IPS-NIHi7 (cell line): Measurements from ENCODE around the gene AGPAT4.
"Not testable (repeated sequence)": the region's sequence is repeated elsewhere in the genome, so short reads cannot be mapped to it uniquely, and the experiment has no call there.

Experiments
- DNase-seq: peaks from one replicate; pipeline ENCODE4 v3.0.0; 2012; ENCODE audit warnings: mixed read lengths; ENCODE audit errors: extremely low spot score

The AGPAT4 gene

DNA sequence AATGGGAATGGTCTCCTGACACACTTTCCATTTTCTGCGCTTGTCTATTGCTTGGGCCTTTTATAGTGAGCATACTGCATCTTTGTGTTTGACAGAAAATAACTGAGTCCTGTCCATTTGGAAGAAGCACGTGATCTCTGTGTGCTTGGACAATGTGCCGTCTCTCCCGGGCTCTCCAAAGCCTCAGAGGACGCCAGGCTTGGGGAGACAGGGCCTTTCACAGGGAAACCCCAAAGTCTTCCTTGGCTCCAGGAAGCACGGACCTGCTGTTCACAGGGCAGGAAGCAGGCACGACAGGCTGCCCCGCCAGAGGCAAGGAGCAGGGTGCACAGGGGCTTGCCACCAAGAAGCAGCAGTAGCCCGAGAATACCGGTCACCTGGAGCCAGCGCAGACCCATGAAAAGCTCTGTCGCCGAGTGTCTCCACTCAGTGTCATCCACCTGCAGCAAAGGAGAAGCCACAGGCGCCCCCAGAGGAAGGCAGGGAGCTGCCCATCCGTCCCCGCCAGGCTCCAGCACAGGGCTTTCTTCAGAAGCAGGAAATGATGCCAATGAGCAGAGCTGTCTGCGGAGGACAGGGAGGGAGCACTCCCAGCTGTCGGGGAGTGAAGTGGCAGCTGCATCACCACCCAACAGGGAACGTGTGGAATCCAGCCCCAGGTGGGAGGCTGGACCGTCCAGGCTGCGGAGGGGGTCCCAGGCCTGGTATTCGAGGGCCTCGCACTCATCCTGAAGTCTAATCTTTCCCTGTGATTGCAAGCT is 135.1 kb downstream of the AGPAT4 start:
- DNase-seq = no peak

DNA sequence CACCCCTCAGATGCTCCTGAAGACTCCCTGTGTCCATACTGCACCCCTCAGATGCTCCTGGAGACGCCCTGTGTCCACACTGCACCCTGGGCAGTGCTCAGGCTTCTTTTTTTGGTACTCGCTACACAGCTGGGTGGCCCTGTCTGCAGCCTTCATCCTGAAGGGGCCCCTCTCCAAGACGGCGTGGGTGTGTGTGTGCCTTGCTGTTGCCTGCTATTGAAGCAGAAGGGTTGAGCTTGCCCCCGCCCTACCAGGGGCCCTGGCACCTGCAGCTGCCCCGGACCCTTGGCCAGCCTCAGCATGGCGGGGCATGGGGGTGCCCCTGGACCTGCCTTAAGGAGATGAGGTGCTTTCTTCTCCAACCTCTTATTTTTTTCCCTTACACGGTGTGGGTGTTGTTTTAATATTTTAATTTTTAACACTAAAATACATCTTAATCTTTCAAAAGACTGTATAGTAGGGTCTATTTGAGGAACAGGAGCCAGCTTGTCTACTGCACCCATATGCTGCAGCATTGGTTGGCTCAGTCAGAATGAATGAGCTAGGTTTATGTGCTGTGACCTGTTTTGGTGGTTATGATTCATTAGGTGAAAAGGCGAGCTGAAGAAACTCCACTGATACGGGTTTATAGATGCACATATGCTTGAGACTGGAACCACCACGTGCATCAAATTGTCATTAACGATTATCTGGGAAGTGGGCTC is 135.9 kb downstream of the AGPAT4 start:
- DNase-seq = no peak

DNA sequence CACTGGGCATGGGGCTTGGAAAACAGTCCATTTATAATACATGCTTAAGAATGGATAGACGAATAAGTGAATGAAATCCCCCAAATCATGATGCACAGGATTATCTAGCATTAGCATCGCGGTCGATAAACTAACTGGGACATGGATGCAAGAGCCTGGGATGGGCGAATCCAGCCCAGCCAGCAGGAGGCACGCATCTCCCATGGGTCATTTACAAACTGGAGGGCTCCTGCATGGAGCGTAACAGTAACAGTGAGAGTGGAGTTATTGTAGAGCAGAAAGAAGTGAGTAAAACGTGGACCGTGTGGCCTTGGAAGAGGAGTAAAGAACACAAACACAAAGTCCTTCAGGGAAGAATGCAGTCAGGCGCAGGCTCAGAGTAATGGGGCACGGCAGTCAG is 136.5 kb downstream of the AGPAT4 start:
- DNase-seq = no peak

DNA sequence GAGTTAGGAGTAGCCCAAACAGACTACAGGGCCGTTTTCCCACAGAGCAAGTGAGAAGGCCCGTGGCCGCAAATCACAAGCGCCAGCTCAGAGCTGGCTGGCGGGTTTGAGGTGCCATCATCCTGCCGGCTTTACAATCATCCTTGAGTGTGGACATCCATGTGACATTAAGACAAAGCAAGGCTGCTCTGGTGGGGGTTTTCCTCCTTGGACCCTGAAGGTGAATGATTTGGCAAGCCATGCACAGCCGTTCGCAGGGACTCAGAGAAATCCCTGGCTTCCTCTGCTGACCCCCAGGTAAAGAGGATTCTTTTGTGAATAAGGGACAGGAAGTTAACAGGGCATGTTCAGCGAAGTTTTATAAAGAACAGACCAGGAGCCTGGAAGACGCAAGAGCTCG is 137.2 kb downstream of the AGPAT4 start:
- no peak for DNase-seq

DNA sequence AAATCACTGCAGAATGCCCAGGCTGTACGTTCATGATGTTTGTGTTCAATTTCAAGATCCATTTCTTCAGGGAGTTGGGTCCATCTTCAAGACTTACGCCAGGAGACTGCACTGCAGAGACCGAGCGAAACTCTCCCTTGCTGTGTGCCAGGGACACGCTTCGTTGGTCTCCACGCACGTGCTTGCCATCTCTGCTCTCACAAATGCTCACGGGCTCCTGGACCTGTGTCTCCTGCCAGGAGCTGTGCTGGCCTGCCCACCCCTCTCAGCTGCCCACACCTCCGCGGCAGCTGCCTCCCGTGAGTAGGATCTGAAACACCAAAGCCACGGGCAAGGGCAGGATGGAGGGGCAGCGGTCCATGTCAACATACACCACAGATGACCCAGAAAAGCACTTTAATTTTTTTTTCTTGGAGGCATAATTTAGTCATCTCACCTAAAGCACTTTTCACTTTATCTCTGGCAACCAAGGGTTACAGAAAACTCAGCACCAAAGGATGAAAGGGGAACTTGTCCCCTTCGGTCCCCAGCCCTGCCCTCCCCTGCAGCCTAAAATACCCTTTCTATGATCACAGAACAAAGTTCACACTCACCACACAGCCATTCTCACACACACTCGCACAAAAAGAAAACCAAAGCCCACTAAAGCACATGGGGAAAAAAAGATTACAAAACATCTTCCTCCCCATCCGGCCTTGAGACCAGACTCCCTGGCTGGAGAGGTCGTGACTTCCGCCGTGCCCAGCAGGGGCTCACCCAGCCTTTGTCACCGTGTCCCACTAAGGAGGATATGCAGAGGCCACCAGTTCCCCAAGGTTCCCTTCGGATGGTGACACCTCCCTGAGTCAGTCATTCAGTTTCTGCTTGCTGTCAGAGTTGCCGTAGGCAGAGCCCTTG is 137.9 kb downstream of the AGPAT4 start:
- DNase-seq = no peak

DNA sequence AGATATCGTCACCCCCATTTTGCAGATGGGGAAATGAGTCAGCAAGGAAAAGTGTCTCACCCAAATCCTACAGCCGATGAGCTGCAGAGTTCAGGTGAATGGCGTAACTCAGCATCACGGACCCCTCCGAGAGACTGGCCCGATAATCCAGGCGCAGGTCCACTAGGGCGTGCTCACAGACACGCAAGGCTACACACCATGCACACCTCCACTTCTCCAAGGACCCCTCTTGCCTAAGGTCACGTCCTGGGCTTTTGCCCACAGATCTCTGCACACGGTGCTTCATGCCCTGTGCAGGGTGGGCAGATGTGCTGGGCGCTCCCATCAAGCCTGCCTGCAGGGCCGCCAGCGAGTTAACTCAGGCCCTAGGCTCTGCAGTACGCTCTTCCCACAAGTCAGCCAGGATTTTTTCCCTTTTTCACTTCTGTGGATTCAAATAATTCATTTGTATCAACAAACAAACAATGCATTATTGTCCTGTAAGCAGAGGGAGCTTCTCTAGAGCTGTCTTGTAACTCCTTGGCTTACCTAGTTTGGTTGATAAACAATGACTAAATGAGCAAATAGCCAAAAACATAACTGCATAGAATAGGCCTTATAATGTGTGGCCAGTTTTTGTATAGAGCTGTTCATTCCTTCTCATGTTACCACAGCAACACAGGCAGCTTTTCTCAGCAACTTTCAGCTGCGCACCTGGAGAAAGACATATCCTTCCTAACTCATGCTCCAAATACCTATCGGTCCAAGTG is 139.1 kb downstream of the AGPAT4 start:
- DNase-seq = no peak

DNA sequence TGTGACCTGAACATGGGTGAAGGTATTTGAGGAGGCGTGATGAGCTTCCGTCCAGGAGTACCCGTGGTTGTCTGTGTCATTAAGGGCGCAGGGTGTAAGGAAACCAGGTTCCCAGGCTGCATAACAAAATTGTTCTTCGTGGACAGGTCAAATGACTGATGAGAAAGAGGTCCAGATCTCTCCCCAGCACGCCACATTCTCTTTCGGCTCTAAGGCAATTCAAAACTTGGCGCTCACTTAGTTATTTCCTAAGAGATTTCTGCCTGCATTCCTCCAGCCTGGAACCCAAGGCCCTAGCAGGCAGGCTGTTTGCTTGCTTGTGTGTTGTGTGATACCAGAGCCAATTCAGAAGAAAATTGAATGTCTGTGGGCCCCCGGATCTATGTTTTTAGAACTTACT is 139.9 kb downstream of the AGPAT4 start:
- no peak for DNase-seq

DNA sequence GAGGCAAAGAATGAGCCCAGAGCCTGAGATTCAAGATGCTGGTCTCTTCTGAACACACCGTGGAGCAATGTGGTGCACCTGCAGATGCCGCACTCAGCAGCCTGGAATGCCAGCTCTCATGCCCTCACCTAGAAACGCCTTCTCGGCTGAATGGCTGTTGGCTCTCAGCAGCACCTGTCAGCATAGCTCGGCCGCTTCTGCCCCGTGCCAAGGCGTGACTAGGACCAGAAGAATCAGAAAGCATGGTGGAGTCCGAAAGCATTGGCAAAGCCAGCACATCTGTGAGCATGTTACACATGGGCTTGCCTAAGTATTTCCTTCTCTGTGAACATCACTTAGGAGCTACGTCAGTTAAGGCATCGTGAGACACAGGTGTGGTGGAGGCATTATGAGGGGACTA is 141.5 kb downstream of the AGPAT4 start:
- no peak for DNase-seq

DNA sequence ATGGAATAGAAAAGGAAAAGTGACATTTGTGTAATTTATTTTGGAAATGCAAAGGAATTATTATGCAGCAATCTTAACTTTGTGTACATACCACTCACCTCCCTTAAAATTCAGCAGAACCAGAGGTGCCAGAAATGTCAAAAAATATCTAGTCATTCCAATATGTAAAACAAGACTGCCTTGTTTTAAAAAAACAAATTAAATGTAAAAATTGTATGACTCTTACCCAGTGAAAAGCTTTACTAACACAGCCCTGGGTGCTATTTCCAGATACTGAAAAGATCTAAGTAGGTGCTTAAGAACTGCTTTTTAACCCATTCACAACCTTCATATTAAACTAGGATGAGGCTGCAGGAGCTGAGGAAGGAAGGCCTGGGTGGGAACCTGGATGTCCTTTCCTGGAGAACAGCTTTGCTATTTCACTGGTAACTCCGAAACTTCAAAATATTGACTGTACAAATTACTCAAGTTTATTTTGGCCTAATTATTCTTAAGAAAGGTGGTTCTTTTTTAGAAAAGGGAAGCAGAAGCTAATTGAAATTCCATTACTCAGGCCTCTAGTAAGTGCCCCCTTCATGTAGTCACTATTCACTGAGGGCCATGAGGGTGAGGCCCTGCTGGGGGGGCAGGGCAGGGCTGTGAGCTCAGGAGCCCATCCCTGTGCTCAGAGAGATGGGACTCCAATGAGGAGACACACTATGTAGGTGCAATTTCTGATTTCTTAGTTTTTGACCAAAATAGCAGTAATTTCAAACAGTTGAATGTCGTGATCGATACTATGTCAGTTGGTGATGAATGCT is 142.7 kb downstream of the AGPAT4 start:
- no peak for DNase-seq

DNA sequence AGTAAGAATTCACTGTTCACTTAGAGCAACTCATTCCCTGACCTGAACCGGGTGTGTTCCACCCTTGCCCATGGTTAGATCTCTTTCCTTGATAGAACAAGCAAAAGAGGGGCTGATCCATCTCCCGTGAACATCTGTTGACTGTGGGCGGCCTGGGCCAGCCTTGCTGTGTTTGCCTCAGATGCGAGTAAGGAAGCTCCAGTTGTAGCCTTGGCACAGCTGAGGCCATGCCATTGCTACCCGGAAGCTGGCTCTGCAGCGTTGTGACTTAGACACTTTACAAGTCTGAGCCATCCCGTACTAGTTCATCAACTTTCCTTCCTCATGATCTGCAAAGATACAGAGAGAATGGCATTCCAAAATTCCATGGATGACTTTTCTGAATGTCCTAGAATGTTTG is 143.3 kb downstream of the AGPAT4 start:
- DNase-seq = no peak

DNA sequence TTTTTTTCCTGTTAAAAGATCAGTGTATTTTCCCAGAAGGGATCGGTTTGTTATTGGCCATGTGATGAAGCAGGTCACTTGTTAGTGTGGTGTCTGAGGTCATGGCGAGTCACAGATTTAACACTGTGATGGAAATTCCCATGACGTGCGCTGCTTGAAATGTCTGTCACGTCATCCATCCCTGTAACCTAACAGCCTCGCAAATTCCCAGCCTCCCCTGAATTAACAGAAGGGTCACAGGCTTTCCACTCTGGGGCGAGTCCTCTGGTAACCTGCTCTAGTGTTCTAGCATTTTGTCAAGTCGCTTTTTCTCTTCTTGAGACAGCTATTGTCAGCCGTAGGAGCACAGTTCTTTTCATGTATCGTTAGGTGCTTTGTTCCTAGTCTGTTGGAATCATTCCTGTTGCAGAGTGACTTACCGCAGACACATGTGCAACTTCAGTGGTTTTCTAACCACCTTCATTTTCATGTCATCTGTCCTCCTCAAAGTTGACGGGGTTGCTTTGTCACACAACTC is 145.1 kb downstream of the AGPAT4 start:
- no peak for DNase-seq

DNA sequence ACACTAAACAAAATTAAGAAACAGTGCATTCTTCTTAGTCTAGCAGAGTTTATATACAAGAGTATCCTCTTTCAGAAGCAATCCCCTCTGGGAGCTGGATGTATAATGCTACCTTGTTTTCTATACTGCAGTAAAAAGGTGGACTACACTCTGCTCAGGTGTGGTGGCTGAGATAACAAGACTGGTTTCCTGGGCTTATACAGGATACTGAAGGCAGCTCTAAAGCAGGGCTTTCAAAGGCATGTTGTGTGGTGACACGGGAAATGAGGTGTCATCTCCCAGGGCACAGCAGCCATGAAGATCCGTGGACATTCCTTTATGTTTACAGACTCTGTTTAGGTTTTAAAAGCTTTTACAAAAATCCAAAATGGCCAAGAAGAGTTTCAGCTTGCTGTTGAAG is 145.6 kb downstream of the AGPAT4 start:
- no peak for DNase-seq

DNA sequence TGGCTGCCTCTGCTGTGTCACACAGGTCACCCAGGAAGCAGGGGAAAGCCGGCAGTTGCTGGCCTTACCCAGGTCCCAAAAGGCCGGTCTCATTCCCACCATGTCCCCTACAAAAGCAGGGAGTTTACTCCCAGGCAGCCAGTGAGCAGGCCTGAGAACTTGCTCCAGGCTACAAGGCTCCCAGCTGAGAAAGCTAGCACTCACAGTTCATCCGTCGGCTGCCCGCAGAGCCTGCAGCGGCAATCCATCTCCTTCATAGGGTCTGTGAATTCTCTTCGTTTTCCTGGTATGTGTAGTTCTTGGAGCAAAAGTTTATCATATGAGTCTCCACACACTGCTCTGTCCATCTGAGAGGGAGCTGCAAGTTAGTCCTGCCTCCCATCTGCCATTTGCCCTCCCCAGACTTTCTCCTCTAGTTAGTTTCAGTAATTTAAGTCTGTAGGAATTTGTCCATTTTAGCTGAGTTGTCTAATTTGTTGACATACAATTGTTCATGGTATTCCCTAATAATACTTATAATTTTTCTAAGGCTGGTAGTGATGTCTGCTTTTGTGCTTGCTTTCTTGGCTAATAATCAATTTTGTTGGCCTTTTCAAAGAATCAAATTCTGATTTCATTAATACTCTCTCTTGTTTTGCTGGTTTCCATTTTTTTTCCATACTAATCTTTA is 146.7 kb downstream of the AGPAT4 start:
- no peak for DNase-seq

DNA sequence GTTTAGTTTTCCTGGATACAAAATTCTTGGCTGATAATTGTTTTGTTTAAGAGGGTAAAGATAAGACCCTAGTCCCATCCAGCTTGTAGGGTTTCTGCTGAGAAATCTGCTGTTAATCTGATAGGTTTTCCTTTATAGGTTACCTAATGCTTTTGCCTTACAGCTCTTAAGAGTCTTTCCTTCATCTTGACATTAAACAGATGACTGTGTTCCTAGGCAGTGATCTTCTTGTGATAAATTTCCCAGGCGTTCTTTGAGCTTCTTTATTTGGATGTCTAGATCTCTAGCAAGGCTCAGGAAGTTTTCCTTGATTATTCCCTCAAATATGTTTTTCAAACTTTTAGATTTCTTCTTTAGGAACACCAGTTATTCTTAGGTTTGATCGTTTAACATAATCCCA is 148.3 kb downstream of the AGPAT4 start:
- DNase-seq = no peak

DNA sequence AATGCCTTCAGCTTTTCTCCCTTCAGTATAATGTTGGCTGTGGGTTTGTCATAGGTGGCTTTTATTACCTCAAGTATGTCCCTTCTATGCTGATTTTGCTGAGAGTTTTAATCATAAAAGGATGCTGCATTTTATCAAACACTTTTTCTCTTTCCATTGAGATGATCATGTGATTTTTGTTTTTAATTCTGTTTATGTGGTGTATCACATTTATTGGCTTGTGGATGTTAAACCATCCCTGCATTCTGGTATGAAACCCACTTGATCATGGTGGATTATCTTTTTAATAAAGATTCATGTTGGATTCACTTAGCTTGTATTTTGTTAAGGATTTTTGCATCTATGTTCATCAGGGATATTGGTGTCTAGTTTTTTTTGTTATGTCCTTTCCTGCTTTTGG is 150.5 kb downstream of the AGPAT4 start:
- not testable (repeated sequence) for DNase-seq

DNA sequence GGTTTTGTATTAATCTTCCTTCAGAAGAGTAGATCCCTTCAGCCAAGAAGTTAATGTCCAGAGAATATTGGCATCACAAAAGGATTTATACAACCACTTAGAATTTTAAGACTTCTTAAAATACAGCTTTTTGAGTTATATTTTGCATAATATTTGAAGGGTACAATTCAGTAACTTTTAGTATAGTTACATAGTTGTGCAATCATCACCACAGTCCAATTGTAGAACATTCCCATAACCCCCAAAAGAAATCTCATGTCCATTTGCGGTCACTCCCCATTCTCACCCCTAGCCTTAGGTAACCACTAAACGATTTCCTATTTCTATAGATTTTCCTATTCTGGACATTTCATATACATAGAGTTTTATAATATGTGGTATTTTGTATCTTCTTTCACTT is 155.9 kb downstream of the AGPAT4 start:
- no peak for DNase-seq

DNA sequence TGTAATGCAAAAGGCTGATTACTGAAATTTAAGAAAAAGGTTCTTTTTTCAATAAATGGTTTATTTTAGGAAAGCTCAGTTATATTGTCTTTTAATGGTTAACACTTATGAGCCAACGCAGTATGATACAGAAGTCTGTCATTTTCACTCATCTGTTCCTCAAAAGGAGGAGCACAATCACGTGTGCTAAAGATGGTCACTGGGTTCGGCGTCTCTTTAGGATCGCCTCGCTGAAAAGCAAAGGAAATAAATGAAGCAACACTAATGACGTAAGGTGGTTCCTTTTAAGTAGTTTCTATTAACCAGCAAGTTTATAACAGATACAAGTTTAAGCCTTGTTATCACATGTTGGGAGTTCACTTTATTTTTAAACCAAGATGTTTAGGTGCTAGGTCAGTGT is 156.6 kb downstream of the AGPAT4 start:
- DNase-seq = no peak

DNA sequence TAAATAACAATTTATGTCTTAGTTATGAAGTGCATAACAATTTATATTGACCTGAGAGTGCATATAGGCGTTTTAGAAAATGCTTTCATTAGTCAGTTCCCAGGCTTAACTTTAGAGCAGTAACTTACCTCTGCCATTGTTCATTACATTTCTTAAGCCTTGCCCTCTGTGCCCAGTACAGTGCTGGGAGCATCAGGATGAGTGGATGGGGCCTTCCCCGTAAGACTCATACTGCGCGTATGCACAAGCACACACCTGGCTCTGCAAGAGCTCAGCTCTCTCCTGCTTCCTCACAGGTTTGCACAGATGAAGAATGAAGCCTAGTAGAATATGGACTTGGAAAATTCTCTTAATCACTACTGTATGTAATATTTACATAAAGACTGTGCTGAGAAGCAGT is 157.3 kb downstream of the AGPAT4 start:
- no peak for DNase-seq

DNA sequence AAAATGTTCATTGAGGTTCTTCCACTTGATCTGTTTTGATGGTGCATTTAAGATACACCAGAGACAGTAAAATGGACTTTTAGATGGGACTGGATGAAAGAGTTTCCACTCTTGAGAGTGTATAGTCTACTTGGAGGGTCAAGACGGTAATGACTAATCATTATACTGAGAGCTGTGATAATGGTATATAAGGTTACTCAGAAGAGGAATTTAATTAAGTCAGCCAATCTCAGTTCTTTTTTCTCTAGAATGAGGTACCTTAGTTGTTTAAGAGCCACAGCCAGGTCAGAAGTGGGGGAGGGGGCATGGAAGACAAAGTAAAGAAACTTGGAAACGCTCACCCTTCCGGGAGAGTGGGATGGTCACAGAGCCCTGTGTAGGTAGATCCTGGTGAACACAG is 158.4 kb downstream of the AGPAT4 start:
- no peak for DNase-seq

DNA sequence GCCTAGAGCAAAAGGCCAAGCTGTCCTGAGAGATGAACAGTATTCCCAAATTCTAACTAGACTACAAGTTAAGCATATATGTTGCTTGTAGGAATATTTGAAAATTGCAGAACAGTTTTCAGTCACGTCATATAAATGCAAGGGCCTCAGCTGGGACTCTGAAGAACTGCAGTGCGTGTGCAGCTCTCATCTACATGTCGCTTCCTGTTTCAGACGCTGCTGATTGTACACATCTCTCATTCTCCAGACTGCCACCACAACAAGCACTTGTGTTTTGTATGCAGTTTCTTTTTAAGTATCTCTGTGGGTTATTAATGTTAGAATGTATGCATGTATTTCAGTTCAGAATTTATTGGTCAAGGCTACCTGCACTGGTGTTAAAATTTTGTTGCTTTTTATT is 162.6 kb downstream of the AGPAT4 start:
- DNase-seq = no peak
